GM18909 (cell line): Measurements from ENCODE around the gene SLC5A11.
"Not testable (repeated sequence)": the region's sequence is repeated elsewhere in the genome, so short reads cannot be mapped to it uniquely, and the experiment has no call there.

Experiments used
- ATAC-seq: cut with Tn5 transposase; IDR thresholded peaks from one replicate; pipeline ENCODE4 v1.9.1; 2021; ENCODE audit warnings: mild to moderate bottlenecking; ENCODE audit not compliant: unreplicated experiment, poor library complexity

Gene SLC5A11

GRCh38 chr16:24833352-24833751 is 12.4 kb upstream of the SLC5A11 start:
- no peak for ATAC-seq

GRCh38 chr16:24834459-24835335 is 11.1 kb upstream of the SLC5A11 start:
- ATAC-seq = no peak

- no peak for ATAC-seq
Observed at GRCh38 chr16:24836836-24837235, 8.9 kb upstream of the SLC5A11 start.

GRCh38 chr16:24837969-24838368 is 7.8 kb upstream of the SLC5A11 start:
- ATAC-seq = no peak

- ATAC-seq = no peak
Observed at GRCh38 chr16:24838554-24839266, 7.1 kb upstream of the SLC5A11 start.

GRCh38 chr16:24839347-24839972 is 6.3 kb upstream of the SLC5A11 start:
- ATAC-seq = no peak

GRCh38 chr16:24841291-24841690 is 4.5 kb upstream of the SLC5A11 start:
- ATAC-seq = no peak

- ATAC-seq = no peak
Observed at GRCh38 chr16:24844101-24845030, 1.4 kb upstream of the SLC5A11 start.

GRCh38 chr16:24845031-24845365 is 765 bp upstream of the SLC5A11 start:
- ATAC-seq = not testable (repeated sequence)

GRCh38 chr16:24846548-24847357 is 990 bp downstream of the SLC5A11 start:
- no peak for ATAC-seq

GRCh38 chr16:24847358-24847664 is 1.5 kb downstream of the SLC5A11 start:
- ATAC-seq = no peak

GRCh38 chr16:24848065-24848464 is 2.3 kb downstream of the SLC5A11 start:
- ATAC-seq = no peak

GRCh38 chr16:24849641-24850040 is 3.9 kb downstream of the SLC5A11 start:
- ATAC-seq = no peak

- ATAC-seq = no peak
Observed at GRCh38 chr16:24850289-24850938, 4.7 kb downstream of the SLC5A11 start.

- no peak for ATAC-seq
Observed at GRCh38 chr16:24851700-24852099, 5.9 kb downstream of the SLC5A11 start.

GRCh38 chr16:24852281-24852721 is 6.5 kb downstream of the SLC5A11 start:
- no peak for ATAC-seq

- no peak for ATAC-seq
Observed at GRCh38 chr16:24853169-24853824, 7.5 kb downstream of the SLC5A11 start.

GRCh38 chr16:24853830-24854229 is 8.1 kb downstream of the SLC5A11 start:
- no peak for ATAC-seq
